HepG2 (cell line): ENCODE results near the gene ABT1. TPM values are rescaled to one million over a fixed set of nuclear protein-coding genes. Genes with fewer than 3 reads are reported as not detected.
A peak's percentile ranks its signal among the peaks of the same experiment; 100 is the strongest.

ENCODE experiments used
- ATAC-seq: fragments of 200-7000 bp; cut with Tn5 transposase; 3 replicates; pipeline ENCODE4 v1.9.1; 2020; ENCODE audit warnings: mild to moderate bottlenecking, moderate library complexity
- BruUV-seq: library from RNA; stranded (reverse); fragments of 400-500 nt; replicated peaks from 2 replicates; lab custom pipeline; 2021; lab: Mats Ljungman, UMichigan
- CTCF ChIA-PET: fragments of 300-600 bp; formaldehyde crosslinking; extraction: SDS; loops from one replicate; lab custom pipeline; 2021; ENCODE audit warnings: low total read pairs, inconsistent platforms, low intra/inter-chr PET ratio; lab: Yijun Ruan, JAX
- POLR2A ChIA-PET: fragments of 350-600 bp; sonication (Branson Sonifier 250); formaldehyde crosslinking; loops from one replicate; lab custom pipeline; 2020; ENCODE audit warnings: antibody characterized with exemption, inconsistent platforms; lab: Yijun Ruan, JAX
- DNase-seq: peaks from one replicate; pipeline ENCODE4 v3.0.0-alpha.2; 2015; ENCODE audit warnings: low spot score
- FAIRE-seq: peaks from 3 replicates; lab custom pipeline; 2011; peaks lifted over from hg19 to GRCh38; lab: Jason Lieb, UNC
- H2AFZ ChIP-seq: one replicate; pipeline ENCODE4 v1.6.1; 2011; ENCODE audit warnings: low read length, inconsistent platforms
- H3K27ac ChIP-seq: fragments of 300-600 bp; 3 replicates; pipeline ENCODE4 v1.8.0; 2011; ENCODE audit warnings: mixed run types, mild to moderate bottlenecking, mixed read lengths, low read length, inconsistent platforms; ENCODE audit not compliant: insufficient read depth; ENCODE audit errors: extremely low read length
- H3K27me3 ChIP-seq, 2 experiments: fragments of 200-600 bp in 1 of 2; 2 replicates in 1 of 2; 3 replicates in 1 of 2; pipeline versions ENCODE4 v1.6.0 to v1.8.0; 2011; ENCODE audit warnings: low read length in 2 of 2, mild to moderate bottlenecking in 2 of 2, moderate library complexity in 2 of 2, inconsistent platforms in 1 of 2; ENCODE audit not compliant: insufficient read depth in 2 of 2, control insufficient read depth in 1 of 2
- H3K36me3 ChIP-seq, 2 experiments: fragments of 200-600 bp in 1 of 2; replicated peaks in 1 of 2; 2 replicates in 1 of 2; 3 replicates in 1 of 2; pipeline versions ENCODE4 v1.5.1 to v1.8.0; 2011; ENCODE audit warnings: low read length in 2 of 2, inconsistent platforms in 1 of 2; ENCODE audit not compliant: insufficient read depth in 2 of 2, control insufficient read depth in 1 of 2
- H3K4me1 ChIP-seq: 2 replicates; pipeline ENCODE4 v1.5.1; 2012; ENCODE audit warnings: low read length, inconsistent platforms; ENCODE audit not compliant: insufficient read depth
- H3K4me2 ChIP-seq: 2 replicates; pipeline ENCODE4 v1.6.0; 2011; ENCODE audit warnings: low read depth, low read length, inconsistent platforms
- H3K4me3 ChIP-seq, 3 experiments: fragments of 200-600 bp in 1 of 3; sonication (generic), shearing (Covaris generic) in 1 of 3; replicated peaks in 1 of 3; 2 replicates each; pipeline ENCODE4 v1.5.1; 2011 to 2016; ENCODE audit warnings: low read length in 3 of 3, inconsistent platforms in 2 of 3, low read depth in 2 of 3, mild to moderate bottlenecking in 2 of 3, control low read depth in 1 of 3, mixed read lengths in 1 of 3; ENCODE audit not compliant: insufficient read depth in 1 of 3
- H3K79me2 ChIP-seq: one replicate; pipeline ENCODE4 v1.6.1; 2011; ENCODE audit warnings: low read length, inconsistent platforms; ENCODE audit not compliant: insufficient read depth
- H3K9ac ChIP-seq: 2 replicates; pipeline ENCODE4 v1.6.0; 2011; ENCODE audit warnings: mild to moderate bottlenecking, low read depth, low read length, inconsistent platforms; ENCODE audit not compliant: insufficient read depth
- H3K9me3 ChIP-seq: 2 replicates; pipeline ENCODE4 v1.5.1; 2012; ENCODE audit warnings: mild to moderate bottlenecking, low read length
- H4K20me1 ChIP-seq: 2 replicates; pipeline ENCODE4 v1.6.0; 2011; ENCODE audit warnings: inconsistent platforms, mild to moderate bottlenecking, low read length, moderate library complexity; ENCODE audit not compliant: insufficient read depth
- DPF2 ChIP-seq: sonication (generic); formaldehyde crosslinking; IDR thresholded peaks from 2 replicates; pipeline ENCODE4 v1.4.0; 2020; ENCODE audit warnings: mild to moderate bottlenecking, low read depth, missing genetic modification reagents, borderline replicate concordance
- GATAD1 ChIP-seq: IDR thresholded peaks from 2 replicates; pipeline ENCODE4 v1.6.1; 2016; ENCODE audit warnings: missing genetic modification reagents, missing compliant biosample characterization
- GFI1 ChIP-seq: sonication (generic); formaldehyde crosslinking; IDR thresholded peaks from 2 replicates; pipeline ENCODE4 v1.5.0; 2020; ENCODE audit warnings: missing genetic modification reagents, mild to moderate bottlenecking, borderline replicate concordance
- GZF1 ChIP-seq: sonication (generic); formaldehyde crosslinking; IDR thresholded peaks from 2 replicates; pipeline ENCODE4 v1.5.1; 2020; ENCODE audit warnings: mild to moderate bottlenecking, missing genetic modification reagents
- SP2 ChIP-seq: sonication (generic); formaldehyde crosslinking; IDR thresholded peaks from 2 replicates; pipeline ENCODE4 v1.5.1; 2020; ENCODE audit warnings: mild to moderate bottlenecking, missing genetic modification reagents
- ZBTB21 ChIP-seq: sonication (generic); formaldehyde crosslinking; IDR thresholded peaks from 2 replicates; pipeline ENCODE4 v1.4.0; 2020; ENCODE audit warnings: missing genetic modification reagents
- ZNF136 ChIP-seq: sonication (generic); formaldehyde crosslinking; IDR thresholded peaks from 2 replicates; pipeline ENCODE4 v1.8.1; 2022; ENCODE audit warnings: low read depth, mild to moderate bottlenecking, moderate library complexity, missing genetic modification reagents
- ZNF550 ChIP-seq: sonication (generic); formaldehyde crosslinking; IDR thresholded peaks from 2 replicates; pipeline ENCODE4 v1.4.0; 2020; ENCODE audit warnings: mild to moderate bottlenecking, missing genetic modification reagents, borderline replicate concordance
- ZNF790 ChIP-seq: sonication (generic); formaldehyde crosslinking; IDR thresholded peaks from 2 replicates; pipeline ENCODE4 v1.8.0; 2022; ENCODE audit warnings: missing genetic modification reagents, mild to moderate bottlenecking, borderline replicate concordance
- ZNF816 ChIP-seq: sonication (generic); formaldehyde crosslinking; IDR thresholded peaks from 2 replicates; pipeline ENCODE4 v1.8.0; 2022; ENCODE audit warnings: missing genetic modification reagents, mild to moderate bottlenecking, borderline replicate concordance
- ZSCAN21 ChIP-seq: sonication (generic); formaldehyde crosslinking; IDR thresholded peaks from 2 replicates; pipeline ENCODE4 v1.8.0; 2022; ENCODE audit warnings: mild to moderate bottlenecking, missing genetic modification reagents, moderate library complexity, borderline replicate concordance
- WGBS: methylation state at CpG from one replicate; pipeline ENCODE4 v1.1.6; 2017; ENCODE audit warnings: low lambda C conversion rate; 5-methylcytosine and 5-hydroxymethylcytosine counted together
- in situ Hi-C: cut with HindIII; loops from 2 replicates; pipeline ENCODE4 v1.10.0; 2017; ENCODE audit warnings: low pct_unique_long_range_greater_than_20kb; ENCODE audit not compliant: extremely low pct_ligation_motif_present
- intact Hi-C: fragments of 100-400 bp; cut with micrococcal nuclease; formaldehyde crosslinking; loops from one replicate; pipeline ENCODE4 v1.10.0; 2022; ENCODE audit not compliant: unreplicated experiment
- polyA plus RNA-seq, 8 experiments: library from polyadenylated mRNA; depleted of rRNA in 3 of 8; stranded (reverse) in 7 of 8; unstranded in 1 of 8; fragments of >200 nt; fragmentation: Illumina TruSeq in 4 of 8; extraction: Trizol in 4 of 8; gene quantifications; 2 replicates each; pipeline versions ENCODE4 v1.2.1 to v1.2.3, GENCODE V29; 2011 to 2016; ENCODE audit warnings: low read depth in 4 of 8, missing spikeins in 1 of 8, mixed read lengths in 1 of 8; ENCODE audit not compliant: insufficient read depth in 1 of 8
- total RNA-seq, 5 experiments: library from RNA; depleted of rRNA; stranded (reverse); fragments of >200 nt; fragmentation: Illumina TruSeq; extraction: Trizol; gene quantifications; 2 replicates each; pipeline ENCODE4 v1.2.3, GENCODE V29; 2016; ENCODE audit warnings: low read depth in 1 of 5
- TF ChIP-seq, protein P1 (sequence below): sonication (generic); formaldehyde crosslinking; IDR thresholded peaks from 2 replicates; pipeline ENCODE4 v1.5.0; 2020; ENCODE audit warnings: mild to moderate bottlenecking, missing genetic modification reagents
- TF ChIP-seq, protein P2 (sequence below): sonication (generic); formaldehyde crosslinking; IDR thresholded peaks from 2 replicates; pipeline ENCODE4 v1.4.0; 2020; ENCODE audit warnings: missing genetic modification reagents, mild to moderate bottlenecking, borderline replicate concordance

The ABT1 gene
- total and polyA plus RNA-seq, 2 of the 13 experiments (the other 11 are each of a cell fraction or from before 2014, with no cell fraction given): 38.4 TPM

DNA sequence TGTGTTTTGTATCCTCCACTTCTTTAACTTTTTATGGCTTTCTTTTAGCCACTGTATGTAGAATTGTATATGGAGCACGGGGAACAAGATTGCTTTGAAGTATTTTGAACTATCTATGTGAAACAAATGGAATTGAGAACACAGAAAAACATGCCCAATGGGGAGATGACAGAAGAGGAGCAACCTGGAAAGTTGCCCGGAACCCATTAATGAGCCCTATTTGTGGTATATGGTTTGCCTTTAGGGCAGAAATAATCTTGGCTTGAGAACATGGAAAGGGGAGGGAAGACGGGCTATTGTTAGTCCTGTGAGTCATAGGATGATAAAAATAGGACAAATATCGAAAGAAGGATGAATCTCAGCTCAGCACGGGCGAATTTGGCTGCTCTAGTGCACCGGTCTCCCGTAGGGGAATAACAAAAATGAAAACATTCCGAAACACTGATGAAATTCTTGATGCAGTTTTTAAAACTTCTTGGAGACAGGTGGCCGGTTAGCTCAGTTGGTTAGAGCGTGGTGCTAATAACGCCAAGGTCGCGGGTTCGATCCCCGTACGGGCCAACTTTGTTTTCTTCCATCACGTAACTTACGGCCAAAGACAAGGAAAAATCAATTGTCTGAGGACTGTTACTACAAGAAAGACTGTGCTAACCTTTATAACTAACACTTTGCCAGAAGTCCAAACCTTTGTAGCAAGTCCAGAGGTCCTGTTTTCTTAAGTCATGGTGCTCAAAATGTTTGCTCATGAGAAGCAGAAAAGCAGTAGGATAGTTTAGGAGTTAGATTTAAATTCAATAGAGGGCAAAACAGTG, 42.9 kb upstream of the ABT1 start:
- Histone ChIP-seq H4K20me1 (no peaks in the 10 kb centered on the region), H3K27me3 (no peaks in the 10 kb centered on the region; a peak in 1 of 5 replicates), H2AFZ (peak overlapping the region; percentile 91), H3K4me2 (peak overlapping the region; percentile 89), H3K36me3 (no peaks in the 10 kb centered on the region), H3K4me1 (peaks cover 51% of the 10 kb centered on the region), H3K9me3 (no peaks in the 10 kb centered on the region), H3K27ac (peak overlapping the region; percentile 39), H3K79me2 (no peaks in the 10 kb centered on the region), H3K9ac (peak overlapping the region; percentile 70), H3K4me3 (peak overlapping the region; percentile 77 to 81 (median 80))
- ATAC-seq (peak; percentile 39), DNase-seq (peak; percentile 81), FAIRE-seq (no peak)
- CTCF ChIA-PET: no interaction called here
- in situ Hi-C loops (loop anchor here (5.0 kb wide), 1 partner anchor 222 kb away; no protein-coding TSS in a partner anchor), intact Hi-C loops (loop anchor here (1.0 to 10.0 kb wide), 6 partner anchors 14 to 921 kb away; partner anchors contain the start of gene ZNF184)
- POLR2A ChIA-PET: interaction anchor here (0.9 to 5.7 kb wide), 6 partner anchors 12 to 223 kb away, joined by 3 to 68 read pairs (median 5); partner anchors contain the start of gene HMGN4
- WGBS: 2% methylated on average over 19 of the region's 19 CpGs
- BruUV-seq: no TSS peak
- no peak for TF ChIP-seq ZNF790
- TF ChIP-seq ZNF550 (CRISPR knock-in tag): no peak
- TF ChIP-seq, protein P1, sequence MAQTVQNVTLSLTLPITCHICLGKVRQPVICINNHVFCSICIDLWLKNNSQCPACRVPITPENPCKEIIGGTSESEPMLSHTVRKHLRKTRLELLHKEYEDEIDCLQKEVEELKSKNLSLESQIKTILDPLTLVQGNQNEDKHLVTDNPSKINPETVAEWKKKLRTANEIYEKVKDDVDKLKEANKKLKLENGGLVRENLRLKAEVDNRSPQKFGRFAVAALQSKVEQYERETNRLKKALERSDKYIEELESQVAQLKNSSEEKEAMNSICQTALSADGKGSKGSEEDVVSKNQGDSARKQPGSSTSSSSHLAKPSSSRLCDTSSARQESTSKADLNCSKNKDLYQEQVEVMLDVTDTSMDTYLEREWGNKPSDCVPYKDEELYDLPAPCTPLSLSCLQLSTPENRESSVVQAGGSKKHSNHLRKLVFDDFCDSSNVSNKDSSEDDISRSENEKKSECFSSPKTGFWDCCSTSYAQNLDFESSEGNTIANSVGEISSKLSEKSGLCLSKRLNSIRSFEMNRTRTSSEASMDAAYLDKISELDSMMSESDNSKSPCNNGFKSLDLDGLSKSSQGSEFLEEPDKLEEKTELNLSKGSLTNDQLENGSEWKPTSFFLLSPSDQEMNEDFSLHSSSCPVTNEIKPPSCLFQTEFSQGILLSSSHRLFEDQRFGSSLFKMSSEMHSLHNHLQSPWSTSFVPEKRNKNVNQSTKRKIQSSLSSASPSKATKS: 0 out of 2 replicates have a peak, but pooled peaks have one; percentile 49
- TF ChIP-seq ZNF816 (CRISPR knock-in tag): 0 out of 2 replicates have a peak, but pooled peaks have one; percentile 18
- TF ChIP-seq ZBTB21 (CRISPR knock-in tag): no peak
- TF ChIP-seq SP2: no peak
- TF ChIP-seq ZSCAN21: no peak
- TF ChIP-seq, protein P2, sequence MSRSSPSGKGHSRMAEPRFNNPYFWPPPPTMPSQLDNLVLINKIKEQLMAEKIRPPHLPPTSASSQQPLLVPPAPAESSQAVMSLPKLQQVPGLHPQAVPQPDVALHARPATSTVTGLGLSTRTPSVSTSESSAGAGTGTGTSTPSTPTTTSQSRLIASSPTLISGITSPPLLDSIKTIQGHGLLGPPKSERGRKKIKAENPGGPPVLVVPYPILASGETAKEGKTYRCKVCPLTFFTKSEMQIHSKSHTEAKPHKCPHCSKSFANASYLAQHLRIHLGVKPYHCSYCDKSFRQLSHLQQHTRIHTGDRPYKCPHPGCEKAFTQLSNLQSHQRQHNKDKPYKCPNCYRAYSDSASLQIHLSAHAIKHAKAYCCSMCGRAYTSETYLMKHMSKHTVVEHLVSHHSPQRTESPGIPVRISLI (CRISPR knock-in tag): no peak; the same call in 1 of the 2 replicates
- peak; percentile 37 for TF ChIP-seq GATAD1 (CRISPR knock-in tag)
- TF ChIP-seq ZNF136 (CRISPR knock-in tag): no peak
- peak; percentile 34; the same call in 1 of the 2 replicates for TF ChIP-seq GZF1 (CRISPR knock-in tag)
- TF ChIP-seq GFI1 (CRISPR knock-in tag): peak; percentile 40; the same call in 1 of the 2 replicates
- no peak for TF ChIP-seq DPF2
